HG03520 (cell line): ENCODE data around the gene TMEM186.
"Not testable (repeated sequence)": the region's sequence is repeated elsewhere in the genome, so short reads cannot be mapped to it uniquely, and the experiment has no call there.

ENCODE experiments used
- ATAC-seq: cut with Tn5 transposase; IDR thresholded peaks from one replicate; pipeline ENCODE4 v1.9.1; 2021; ENCODE audit warnings: mild to moderate bottlenecking, moderate library complexity; ENCODE audit not compliant: unreplicated experiment

Gene TMEM186

DNA sequence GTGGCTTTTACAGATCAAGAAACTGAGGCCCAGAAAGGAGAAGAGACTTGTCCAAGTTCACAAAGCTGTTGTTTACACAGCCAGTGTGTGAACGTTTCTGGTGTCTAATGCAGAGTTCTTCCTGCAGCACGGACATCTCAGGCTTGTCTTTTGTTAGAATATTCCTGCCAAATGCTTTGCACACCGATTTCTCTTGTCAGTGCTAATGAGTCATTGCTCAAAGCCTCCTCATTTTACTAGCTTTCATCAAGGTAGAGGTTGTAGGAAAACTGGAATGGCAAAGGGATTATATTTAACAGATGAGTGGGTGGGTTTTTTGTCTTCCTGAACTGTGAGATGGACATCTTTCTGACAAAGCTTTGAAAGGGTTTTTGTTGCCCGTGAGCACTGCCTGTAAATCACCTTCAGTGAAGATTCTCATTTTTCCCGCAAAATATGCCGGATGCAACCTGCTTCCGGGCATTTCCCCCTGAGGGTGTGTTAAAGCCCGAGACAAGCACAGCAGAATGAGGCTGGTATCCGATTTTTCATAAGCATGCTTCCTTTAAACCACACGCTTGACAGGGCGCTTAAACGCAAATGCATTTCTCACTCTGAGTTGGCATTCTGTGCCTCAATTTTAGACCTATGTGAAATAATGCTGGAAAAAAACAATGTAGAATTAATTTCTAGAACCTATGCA lies 14.9 kb upstream of the TMEM186 start:
- no peak for ATAC-seq

DNA sequence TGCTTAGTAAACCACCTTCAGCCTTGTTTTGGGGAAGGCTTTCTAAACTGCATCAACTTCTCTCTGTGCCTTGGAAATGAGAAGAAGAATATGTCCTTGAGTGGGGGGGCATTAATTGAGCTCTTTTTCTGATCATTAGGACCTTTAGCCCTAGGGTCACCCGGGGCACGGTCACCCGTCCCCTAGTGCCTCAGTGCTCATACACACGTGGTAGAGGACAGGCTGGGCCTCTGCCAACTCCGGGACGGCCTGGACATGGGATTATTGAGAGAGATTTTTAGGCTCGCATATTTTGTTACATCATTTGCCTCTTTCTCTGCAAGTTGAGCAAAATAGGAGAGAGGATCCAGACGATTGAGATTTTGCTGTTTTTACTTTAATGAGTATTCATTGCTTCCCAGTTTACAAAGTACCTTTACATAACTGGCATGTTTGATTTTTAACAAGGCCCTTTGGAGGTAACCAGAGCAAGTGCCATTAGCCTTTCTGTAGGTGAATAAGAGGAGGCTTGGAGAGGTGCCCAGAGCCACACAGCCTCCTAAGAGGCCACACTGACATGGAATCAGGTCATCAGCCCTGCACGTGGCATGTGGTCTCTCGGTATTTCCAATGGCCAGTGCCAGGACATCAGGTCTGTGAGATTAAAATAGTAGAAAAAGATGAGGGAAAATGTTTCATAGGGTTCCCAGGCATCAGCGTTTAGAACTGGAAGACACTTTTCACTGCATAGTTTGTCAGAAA lies 11.3 kb upstream of the TMEM186 start:
- ATAC-seq, result no peak

DNA sequence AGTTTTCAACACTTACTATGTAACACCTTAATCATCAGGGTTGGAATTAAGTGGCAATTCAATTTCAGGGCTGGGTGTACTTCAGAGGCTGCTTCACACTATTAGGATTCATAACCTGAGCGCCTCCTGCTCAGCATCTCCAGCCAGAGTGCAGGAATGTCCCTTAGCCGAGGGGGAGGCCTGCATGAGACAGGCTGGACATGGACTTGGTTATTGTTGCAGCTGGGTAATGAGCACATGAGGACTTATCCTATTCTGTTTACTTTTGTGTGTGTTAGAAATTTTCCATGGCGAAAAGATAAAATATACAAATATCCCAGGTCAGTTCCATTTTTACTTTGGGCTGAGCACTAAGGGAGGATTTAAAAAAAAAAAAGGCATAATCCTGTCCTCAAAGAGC lies 10.6 kb upstream of the TMEM186 start:
- no peak for ATAC-seq

DNA sequence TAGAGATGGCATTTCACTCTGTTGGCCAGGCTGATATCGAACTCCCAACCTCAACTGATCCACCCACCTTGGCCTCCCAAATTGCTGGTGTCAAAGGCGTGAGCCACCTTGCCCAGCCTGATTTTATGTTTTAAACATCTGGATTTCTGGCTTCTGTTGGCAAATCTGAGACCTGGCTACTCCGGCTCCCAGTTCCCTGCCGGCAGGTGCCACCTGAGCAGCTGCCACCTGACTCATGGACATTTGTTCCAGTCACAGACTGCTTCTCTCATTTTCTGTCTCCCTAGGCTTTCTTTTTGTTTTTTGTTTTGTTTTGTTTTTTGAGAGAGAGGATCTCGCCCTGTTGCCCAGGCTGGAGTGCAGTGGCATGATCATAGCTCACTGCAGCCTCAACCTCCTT lies 9.8 kb upstream of the TMEM186 start:
- no peak for ATAC-seq

DNA sequence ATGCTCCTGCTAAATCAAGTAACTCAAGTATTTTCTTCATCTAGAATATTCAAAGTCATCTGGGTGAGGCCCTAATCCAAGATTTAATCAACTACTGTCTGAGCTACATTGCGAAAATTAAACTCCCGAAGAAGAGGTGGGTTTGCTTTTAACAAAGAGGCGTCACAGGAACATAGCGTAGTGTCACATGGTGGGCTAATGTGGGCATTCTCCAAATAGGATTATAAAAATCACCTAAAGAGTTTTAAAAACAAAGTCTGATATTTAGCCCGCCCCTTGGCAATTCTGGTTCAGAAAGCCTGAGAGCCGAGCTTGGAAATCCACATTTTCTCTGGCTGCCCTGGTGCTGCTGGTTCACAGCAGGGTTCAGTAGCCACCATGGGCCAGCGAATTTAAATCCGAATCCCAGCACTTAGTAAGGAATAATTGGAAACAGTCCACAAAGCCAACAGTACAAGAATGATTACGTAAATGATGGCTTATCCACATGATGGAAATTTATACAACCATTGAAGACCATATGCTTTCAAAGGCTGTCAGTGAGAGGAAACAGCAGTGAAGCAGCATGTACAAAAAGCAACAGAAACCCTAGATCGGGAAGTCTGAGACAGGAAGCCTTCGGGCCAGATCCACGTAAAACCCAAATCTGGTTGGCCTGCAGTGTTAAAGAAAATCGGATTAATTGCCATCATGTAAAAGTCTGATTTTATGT lies 9.0 kb upstream of the TMEM186 start:
- ATAC-seq, result no peak

DNA sequence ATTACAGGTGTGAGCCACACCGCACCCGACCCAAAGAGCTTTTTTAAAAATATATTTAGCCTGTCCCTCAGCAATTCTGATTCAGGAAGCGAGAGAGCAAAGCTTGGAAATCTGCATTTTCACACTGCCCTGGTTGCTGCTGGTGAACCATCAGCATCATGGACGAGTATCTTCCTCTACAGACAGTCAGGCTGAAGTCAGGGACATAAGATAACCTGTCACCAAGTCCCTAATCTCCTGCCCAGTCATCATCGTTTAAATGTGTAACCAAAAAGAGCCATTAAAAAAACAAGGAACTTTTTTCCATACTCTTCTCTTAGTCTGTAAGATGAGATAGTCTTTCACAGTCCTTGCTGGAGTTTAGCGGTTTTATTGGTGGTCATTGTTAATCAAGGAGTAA lies 6.9 kb upstream of the TMEM186 start:
- ATAC-seq, result no peak

DNA sequence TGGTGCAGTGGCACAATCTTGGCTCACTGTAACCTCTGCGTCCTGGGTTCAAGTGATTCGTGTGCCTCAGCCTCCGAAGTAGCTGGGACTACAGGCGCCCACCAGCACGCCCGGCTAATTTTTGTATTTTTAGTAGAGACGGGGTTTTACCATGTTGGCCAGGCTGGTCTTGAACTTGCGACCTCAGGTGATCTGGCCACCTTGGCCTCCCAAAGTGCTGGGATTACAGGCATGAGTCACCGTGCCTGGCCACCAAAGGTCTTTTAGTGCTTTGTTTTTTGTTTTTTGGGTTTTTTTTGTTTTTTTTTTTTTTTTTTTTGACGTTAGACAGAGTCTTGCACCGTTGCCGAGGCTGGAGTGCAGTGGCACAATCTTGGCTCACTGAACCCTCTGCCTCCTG lies 6.3 kb upstream of the TMEM186 start:
- not testable (repeated sequence) for ATAC-seq

DNA sequence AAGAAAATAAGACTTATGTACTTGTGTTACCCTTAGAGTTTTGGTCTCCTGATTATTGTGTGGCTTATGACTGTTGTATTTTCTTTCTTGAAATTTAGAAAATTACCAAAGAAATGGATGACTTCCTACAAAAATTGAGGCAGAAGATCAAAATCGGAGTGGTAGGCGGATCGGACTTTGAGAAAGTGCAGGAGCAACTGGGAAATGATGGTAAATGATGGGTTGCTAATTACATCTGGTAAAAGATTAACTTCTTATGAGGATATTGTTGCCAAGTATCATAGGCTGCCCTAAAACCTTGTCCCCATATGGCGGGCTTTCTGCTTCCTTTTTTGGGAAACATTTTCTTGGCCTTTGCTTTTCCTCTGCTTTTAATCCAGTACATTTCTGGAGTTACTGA lies 4.3 kb upstream of the TMEM186 start:
- no peak for ATAC-seq

DNA sequence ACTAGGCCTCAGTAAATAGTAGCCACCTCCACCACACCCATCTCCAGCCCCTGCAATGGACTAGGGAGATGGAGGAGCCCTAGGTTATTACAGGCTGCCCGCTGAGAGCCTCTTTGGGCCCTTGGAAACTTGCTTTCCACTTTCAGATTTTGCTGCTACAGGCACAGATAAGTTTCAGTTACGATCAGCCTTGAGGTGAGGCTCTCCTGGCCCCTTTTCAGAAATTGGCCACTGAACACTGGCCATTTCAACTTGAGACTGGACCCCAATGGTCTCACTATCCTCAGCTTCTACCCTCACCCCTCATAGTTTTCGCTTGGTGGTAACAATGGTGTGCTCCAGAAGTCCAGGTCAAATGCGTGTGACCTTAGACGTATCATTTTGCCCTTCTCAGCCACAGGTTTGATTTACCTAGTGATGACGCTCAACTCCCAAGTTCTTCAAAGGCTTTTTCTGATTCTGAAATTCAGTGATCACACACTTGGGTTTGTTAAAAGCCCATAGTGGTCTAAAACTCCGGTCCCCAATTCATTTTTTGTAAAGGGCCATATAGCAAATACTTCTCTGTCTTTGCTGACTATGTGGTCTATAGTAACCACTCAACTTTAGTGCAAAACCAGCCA lies 1.2 kb upstream of the TMEM186 start:
- no peak for ATAC-seq

DNA sequence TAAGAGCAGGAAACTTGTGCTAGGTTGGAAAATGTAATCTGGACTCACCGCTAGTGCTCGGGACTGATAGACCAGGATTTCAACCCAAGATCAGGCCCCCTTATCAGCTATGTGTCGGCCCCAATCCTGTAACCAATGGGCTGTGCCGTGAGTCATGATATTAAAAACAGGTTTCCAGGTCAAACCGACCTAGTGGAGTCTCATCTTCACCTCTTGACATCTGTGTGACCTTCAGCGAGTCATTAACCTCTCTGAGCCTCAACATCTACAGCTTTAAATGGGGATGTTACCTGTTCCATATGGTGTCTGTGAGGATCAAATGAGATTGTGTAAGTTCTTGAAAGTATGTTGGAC lies 712 bp upstream of the TMEM186 start:
- ATAC-seq, result peak; percentile 7

DNA sequence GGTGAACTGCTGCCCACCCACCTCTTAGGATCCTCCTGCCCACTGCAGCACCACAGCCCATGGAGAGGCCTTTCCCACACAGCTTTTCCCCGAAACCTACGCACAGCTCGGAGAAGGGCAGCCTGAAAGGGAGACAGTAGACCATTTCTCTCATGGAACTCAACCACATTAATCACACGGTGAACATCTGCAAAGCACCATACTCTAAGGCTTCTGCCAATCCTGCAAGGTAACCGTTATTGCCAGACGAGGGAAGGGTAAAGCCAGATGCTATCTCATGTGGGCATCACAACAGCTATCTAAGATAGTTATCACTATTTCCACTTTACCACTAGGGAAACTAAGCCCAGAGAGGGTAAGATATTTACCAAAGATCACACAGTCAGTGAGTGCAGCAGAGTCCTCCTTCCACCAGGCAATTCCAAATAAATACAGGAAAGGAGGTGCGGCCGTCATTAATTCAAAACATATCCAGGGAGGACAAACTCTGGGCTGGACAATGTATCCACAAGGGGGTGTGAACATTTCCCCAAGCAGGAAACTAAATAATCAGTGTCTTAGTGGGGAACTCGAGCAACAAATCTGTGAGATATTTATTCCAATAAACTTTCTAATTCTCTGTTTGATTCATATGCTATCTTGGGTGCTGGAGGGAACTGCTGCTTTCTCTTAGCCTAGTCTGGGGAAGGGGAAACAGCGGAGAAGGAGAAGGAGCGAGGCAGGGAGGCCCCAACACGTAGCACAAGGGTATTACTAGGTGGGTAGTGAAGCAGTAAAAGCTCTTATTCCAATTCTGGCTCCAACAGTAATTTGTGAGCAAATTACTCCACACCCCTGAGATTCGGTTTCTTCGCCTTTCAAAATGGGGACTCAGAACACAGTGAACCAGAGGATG lies 723 bp downstream of the TMEM186 start:
- ATAC-seq, result no peak

DNA sequence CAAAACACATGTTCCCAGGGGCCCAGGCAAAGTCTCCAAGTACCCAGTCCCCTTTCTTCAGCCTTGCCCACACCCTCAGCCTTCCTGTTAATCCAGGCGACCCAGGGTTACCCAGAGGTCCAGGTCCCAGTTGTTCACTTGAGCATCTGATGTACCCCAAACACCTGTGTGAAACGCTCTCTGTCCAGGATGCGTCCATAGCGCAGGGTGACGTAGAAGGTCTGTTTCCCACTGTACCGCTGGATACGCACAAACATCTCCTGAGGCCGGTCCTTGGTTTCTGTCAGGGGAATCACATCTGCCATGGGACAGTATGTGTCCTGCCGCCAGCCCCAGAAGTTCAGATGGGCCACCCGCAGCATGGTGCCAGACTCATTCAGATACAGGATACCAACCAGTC lies 1.6 kb downstream of the TMEM186 start:
- ATAC-seq, result no peak

DNA sequence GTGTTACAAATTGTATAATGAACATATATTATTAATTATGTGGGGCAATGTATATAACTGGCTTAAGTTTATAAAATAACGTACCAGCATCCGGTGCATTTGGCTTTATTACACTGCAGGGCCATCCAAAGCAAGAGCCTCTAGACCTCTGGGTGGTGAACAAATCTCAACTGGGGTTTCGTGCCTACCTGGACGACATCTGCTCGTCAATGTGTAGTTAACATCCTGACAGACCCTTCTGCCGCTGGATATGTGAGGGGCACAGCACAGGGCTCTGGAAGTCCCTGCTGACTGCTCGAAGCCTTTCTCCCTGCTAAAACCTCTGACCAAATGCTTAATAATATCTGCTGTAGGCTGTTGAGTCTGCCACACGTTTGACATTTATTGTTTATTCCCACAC lies 2.3 kb downstream of the TMEM186 start:
- no peak for ATAC-seq

DNA sequence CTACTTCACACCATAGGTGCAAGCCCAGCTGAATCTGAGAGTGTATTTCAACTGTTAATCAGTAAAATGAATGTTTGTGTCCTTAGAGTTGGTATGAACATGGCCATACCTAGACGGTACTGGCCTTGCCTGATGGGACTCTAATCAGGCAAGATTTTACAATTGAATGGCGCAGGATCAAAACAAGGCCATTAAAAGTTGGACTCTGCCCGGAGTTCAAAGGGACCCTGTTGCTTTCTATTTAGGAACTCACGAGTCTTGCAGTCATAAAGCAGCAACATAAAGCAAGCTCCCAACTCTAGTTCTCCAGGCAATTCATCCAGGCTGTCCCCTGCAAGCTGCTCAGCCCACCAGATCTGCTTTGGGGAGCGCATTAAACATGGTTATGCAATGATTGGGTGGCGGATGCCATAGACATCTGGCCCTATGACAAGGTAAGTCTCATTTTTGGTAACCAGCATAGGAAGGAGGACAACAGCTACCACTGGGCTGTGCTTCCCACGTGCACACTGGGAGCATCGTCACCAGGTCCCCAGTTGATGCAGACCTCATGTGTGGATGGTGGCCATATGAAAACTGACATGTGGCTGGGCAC lies 8.8 kb downstream of the TMEM186 start:
- no peak for ATAC-seq

DNA sequence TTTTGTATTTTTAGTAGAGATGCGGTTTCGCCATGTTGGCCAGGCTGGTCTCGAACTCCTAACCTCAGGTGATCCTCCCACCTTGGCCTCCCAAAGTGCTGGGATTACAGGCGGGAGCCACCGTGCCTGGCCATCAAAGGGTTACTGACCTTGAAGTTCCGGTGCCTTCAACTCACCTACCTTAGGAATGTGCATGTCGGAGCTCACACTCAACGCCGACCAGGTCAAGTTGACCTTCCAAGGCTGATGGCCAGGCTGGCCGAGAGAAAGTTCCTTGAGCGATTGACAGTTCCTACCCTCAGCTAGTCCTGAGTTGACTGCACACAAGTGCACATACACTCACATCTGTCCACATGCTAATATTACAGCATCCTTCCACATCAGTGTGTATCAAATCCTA lies 11.1 kb downstream of the TMEM186 start:
- not testable (repeated sequence) for ATAC-seq

DNA sequence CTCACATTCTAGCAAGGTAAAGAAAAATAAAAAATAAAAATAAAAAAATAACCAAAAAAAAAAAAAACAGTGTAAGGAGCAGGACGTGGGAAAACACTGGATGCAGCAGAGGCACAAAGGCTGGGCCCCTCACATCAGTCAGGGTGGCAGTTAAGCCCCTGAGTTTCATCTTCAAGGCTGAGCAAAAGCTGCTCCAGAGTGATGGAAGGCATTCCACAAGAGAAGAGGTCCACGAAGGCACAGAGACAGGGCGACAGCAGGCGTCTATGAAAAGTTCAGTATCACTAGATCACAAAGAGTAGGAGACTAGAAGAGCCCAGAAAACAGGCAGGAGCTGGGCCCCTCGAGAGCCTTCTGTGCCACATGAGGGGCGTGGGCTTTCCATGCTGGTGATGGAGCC lies 12.0 kb downstream of the TMEM186 start:
- no peak for ATAC-seq

DNA sequence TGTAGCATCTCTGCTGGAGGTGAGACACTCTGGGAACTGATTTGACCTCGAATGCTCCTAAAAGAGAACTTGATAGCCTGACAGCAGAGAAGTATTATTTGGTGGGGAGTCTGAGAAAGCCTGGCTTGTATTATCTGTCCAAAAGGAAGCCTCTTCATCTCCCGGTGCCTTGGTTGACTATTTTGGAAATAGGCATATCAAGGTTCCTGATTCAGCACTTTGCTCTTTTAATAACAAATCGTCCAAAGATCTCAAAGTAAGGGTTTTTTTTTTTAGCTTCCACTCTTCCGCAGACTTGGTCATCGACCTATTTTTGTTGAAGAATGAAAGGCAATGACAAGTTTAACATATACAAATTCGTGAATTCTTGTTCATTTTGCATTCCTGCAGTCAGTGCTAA lies 14.8 kb downstream of the TMEM186 start:
- no peak for ATAC-seq

DNA sequence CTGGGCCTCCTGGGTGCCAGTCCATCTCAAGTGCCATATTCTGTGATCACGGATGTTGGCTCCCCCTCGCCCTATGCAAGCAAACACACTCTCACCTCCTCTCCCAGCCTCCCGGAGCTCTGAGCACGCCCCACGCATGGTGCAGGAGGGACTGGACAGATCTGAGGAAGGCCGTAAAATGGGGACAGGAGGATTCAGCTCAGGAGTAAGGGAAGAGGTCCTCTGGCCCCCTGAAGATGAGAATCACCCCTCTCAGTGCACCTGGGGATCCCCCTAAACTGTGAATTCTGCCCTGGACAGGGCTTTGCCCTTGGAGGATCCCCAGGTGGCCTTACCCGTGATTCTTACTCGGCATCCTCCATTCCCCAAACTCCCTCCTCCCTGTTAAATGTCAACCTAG lies 15.6 kb downstream of the TMEM186 start:
- ATAC-seq, result no peak

DNA sequence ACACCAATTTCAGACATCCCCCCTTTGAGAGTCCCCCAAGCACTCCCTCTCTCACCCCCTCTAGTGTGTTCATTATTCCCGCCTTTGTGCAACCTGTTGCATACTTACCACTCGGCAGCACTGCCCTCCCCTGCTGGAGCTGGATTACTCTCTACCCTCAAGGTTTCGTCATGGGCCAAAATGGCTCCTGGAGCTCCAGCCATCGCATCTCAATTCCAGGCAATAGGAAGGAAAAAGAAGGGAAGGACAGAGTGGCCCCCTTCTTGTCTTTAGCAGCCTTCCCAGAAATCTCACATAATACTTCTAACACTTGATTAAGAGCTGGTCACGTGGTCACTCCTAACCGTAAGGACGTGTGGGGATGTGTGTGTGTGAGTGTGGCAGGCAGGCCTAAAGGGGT lies 20.2 kb downstream of the TMEM186 start:
- ATAC-seq, result no peak

DNA sequence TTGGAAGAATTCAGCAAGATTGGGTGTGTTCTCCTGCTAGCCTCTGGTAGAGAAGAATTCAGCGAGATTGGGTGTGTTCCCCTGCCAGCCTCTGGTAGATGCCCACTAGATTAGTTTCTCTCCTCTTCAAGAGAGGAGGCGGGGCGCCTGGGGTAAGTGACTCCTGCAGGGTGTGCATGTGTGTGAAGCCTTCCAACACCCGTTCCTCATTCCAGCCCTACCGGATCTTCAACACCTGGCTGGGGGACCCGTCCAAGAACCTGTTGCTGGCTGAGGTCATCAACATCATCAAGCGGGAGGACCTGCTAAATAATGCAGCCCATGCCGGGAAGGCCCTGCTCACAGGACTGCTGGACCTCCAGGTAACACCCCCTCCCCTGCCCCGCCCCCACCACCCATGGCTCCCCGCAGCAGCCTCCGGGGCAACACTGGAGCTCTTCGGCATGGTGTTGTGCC lies 21.3 kb downstream of the TMEM186 start:
- no peak for ATAC-seq
